Measurements from ENCODE around the gene NQO1.
"Not testable (repeated sequence)": the region's sequence is repeated elsewhere in the genome, so short reads cannot be mapped to it uniquely, and the experiment has no call there.

DNA sequence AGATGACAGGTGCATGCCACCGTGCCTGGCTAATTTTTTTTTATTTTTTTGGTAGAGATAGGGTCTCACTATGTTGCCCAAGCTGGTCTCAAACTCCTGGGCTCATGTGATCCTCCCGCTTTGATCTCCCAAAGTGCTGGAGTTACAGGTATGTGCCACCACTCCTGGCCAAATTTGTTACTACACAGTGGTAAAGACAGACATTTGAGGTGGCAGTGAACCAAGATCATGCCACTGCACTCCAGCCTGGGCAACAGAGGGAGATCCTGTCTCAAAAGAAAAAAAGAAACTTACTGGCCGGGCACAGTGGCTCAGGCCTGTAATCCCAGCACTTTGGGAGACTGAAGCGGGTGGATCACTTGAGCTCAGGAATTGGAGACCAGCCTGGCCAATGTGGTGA, 2.7 kb upstream of the NQO1 start:
- TF ChIP-seq, protein P1, sequence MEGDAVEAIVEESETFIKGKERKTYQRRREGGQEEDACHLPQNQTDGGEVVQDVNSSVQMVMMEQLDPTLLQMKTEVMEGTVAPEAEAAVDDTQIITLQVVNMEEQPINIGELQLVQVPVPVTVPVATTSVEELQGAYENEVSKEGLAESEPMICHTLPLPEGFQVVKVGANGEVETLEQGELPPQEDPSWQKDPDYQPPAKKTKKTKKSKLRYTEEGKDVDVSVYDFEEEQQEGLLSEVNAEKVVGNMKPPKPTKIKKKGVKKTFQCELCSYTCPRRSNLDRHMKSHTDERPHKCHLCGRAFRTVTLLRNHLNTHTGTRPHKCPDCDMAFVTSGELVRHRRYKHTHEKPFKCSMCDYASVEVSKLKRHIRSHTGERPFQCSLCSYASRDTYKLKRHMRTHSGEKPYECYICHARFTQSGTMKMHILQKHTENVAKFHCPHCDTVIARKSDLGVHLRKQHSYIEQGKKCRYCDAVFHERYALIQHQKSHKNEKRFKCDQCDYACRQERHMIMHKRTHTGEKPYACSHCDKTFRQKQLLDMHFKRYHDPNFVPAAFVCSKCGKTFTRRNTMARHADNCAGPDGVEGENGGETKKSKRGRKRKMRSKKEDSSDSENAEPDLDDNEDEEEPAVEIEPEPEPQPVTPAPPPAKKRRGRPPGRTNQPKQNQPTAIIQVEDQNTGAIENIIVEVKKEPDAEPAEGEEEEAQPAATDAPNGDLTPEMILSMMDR (IDR thresholded peaks at IDR 0.05; ENCODE audit: low read depth, low read length, poor library complexity, severe bottlenecking), result not testable (repeated sequence)
- not testable (repeated sequence) for TF ChIP-seq EZH2phosphoT487 (IDR thresholded peaks at IDR 0.05; ENCODE audit: borderline replicate concordance, low read length)
